HepG2 (cell line): ENCODE measurements around the gene SIRT1. TPM values are rescaled to one million over a fixed set of nuclear protein-coding genes. Genes with fewer than 3 reads are reported as not detected.

Experiments
- AGO1 ChIP-seq: fragments of 200-400 bp; formaldehyde crosslinking; IDR thresholded peaks from 2 replicates; pipeline ENCODE4 v1.6.1; 2017; ENCODE audit warnings: mild to moderate bottlenecking, low read depth, low read length, moderate library complexity; ENCODE audit not compliant: poor library complexity, severe bottlenecking
- CAMTA2 ChIP-seq: sonication (generic); formaldehyde crosslinking; IDR thresholded peaks from 2 replicates; pipeline ENCODE4 v1.4.0; 2020; ENCODE audit warnings: mild to moderate bottlenecking, missing genetic modification reagents, borderline replicate concordance
- CSRNP1 ChIP-seq: sonication (generic); formaldehyde crosslinking; IDR thresholded peaks from 2 replicates; pipeline ENCODE4 v1.8.1; 2023; ENCODE audit warnings: mild to moderate bottlenecking, missing genetic modification reagents
- DMAP1 ChIP-seq: IDR thresholded peaks from 2 replicates; pipeline ENCODE4 v1.6.1; 2016
- HOXD1 ChIP-seq: sonication (generic); formaldehyde crosslinking; IDR thresholded peaks from 2 replicates; pipeline ENCODE4 v1.5.0; 2020; ENCODE audit warnings: missing genetic modification reagents
- IKZF1 ChIP-seq: fragments of 450-650 bp; IDR thresholded peaks from 2 replicates; pipeline ENCODE4 v1.7.1; 2016
- PHB2 ChIP-seq: fragments of 450-650 bp; IDR thresholded peaks from 2 replicates; pipeline ENCODE4 v1.6.1; 2018; ENCODE audit not compliant: partially characterized antibody
- RBM22 ChIP-seq: fragments of 200-400 bp; formaldehyde crosslinking; optimal IDR thresholded peaks from 2 replicates; pipeline ENCODE3; 2017; ENCODE audit warnings: mild to moderate bottlenecking, low read length, moderate library complexity
- SALL2 ChIP-seq: sonication (generic); formaldehyde crosslinking; IDR thresholded peaks from 2 replicates; pipeline ENCODE4 v1.8.1; 2023; ENCODE audit warnings: mild to moderate bottlenecking, missing genetic modification reagents, inconsistent platforms
- U2AF1 ChIP-seq: fragments of 200-400 bp; formaldehyde crosslinking; optimal IDR thresholded peaks from 2 replicates; pipeline ENCODE3; 2017; ENCODE audit warnings: mild to moderate bottlenecking, low read depth, low read length
- ZBTB10 ChIP-seq: sonication (generic); formaldehyde crosslinking; IDR thresholded peaks from 2 replicates; pipeline ENCODE4 v1.4.0; 2020; ENCODE audit warnings: missing genetic modification reagents, borderline replicate concordance
- ZNF101 ChIP-seq: sonication (generic); formaldehyde crosslinking; IDR thresholded peaks from 2 replicates; pipeline ENCODE4 v1.4.0; 2020; ENCODE audit warnings: mild to moderate bottlenecking, low read depth, missing genetic modification reagents, borderline replicate concordance
- ZNF121 ChIP-seq: sonication (generic); formaldehyde crosslinking; IDR thresholded peaks from 2 replicates; pipeline ENCODE4 v1.5.0; 2020; ENCODE audit warnings: mild to moderate bottlenecking, missing genetic modification reagents
- ZNF234 ChIP-seq: sonication (generic); formaldehyde crosslinking; conservative IDR thresholded peaks from 2 replicates; pipeline ENCODE4 v1.5.1; 2020; ENCODE audit warnings: mild to moderate bottlenecking, missing genetic modification reagents
- ZNF260 ChIP-seq: sonication (generic); formaldehyde crosslinking; IDR thresholded peaks from 2 replicates; pipeline ENCODE4 v1.4.0; 2020; ENCODE audit warnings: missing genetic modification reagents, low read depth, mild to moderate bottlenecking, borderline replicate concordance
- ZNF275 ChIP-seq: sonication (generic); formaldehyde crosslinking; IDR thresholded peaks from 2 replicates; pipeline ENCODE4 v1.8.0; 2022; ENCODE audit warnings: missing genetic modification reagents, mild to moderate bottlenecking, inconsistent platforms, borderline replicate concordance
- ZNF292 ChIP-seq: sonication (generic); formaldehyde crosslinking; IDR thresholded peaks from 2 replicates; pipeline ENCODE4 v1.8.1; 2022; ENCODE audit warnings: mild to moderate bottlenecking, low read depth, missing genetic modification reagents, borderline replicate concordance
- ZNF557 ChIP-seq: sonication (generic); formaldehyde crosslinking; IDR thresholded peaks from 2 replicates; pipeline ENCODE4 v1.4.0; 2020; ENCODE audit warnings: missing genetic modification reagents
- ZNF616 ChIP-seq: sonication (generic); formaldehyde crosslinking; IDR thresholded peaks from 2 replicates; pipeline ENCODE4 v1.5.0; 2020; ENCODE audit warnings: low read depth, mild to moderate bottlenecking, missing genetic modification reagents
- ZNF7 ChIP-seq: IDR thresholded peaks from 2 replicates; pipeline ENCODE4 v1.6.1; 2016; ENCODE audit warnings: missing biosample characterization, missing genetic modification reagents
- ZNF790 ChIP-seq: sonication (generic); formaldehyde crosslinking; IDR thresholded peaks from 2 replicates; pipeline ENCODE4 v1.8.0; 2022; ENCODE audit warnings: missing genetic modification reagents, mild to moderate bottlenecking, borderline replicate concordance
- polyA plus RNA-seq, 8 experiments: library from polyadenylated mRNA; depleted of rRNA in 3 of 8; stranded (reverse) in 7 of 8; unstranded in 1 of 8; fragments of >200 nt; fragmentation: Illumina TruSeq in 4 of 8; extraction: Trizol in 4 of 8; gene quantifications; 2 replicates each; pipeline versions ENCODE4 v1.2.1 to v1.2.3, GENCODE V29; 2011 to 2016; ENCODE audit warnings: low read depth in 4 of 8, missing spikeins in 1 of 8, mixed read lengths in 1 of 8; ENCODE audit not compliant: insufficient read depth in 1 of 8
- total RNA-seq, 5 experiments: library from RNA; depleted of rRNA; stranded (reverse); fragments of >200 nt; fragmentation: Illumina TruSeq; extraction: Trizol; gene quantifications; 2 replicates each; pipeline ENCODE4 v1.2.3, GENCODE V29; 2016; ENCODE audit warnings: low read depth in 1 of 5
- TF ChIP-seq, protein P1 (sequence below): IDR thresholded peaks from 2 replicates; pipeline ENCODE4 v1.6.1; 2016; ENCODE audit warnings: low read depth, borderline replicate concordance
- TF ChIP-seq, protein P2 (sequence below): sonication (generic); formaldehyde crosslinking; IDR thresholded peaks from 2 replicates; pipeline ENCODE4 v1.4.0; 2020; ENCODE audit warnings: missing genetic modification reagents

The SIRT1 gene
- total and polyA plus RNA-seq, 2 of the 13 experiments (the other 11 are each of a cell fraction or from before 2014, with no cell fraction given): 9.4 to 10.2 TPM

- TF ChIP-seq ZNF101 (CRISPR knock-in tag): no peak
- TF ChIP-seq ZNF616: no peak
- TF ChIP-seq U2AF1: no peak
- TF ChIP-seq ZNF234 (CRISPR knock-in tag): no peak
- peak; percentile 68; the same call in 1 of the 2 replicates for TF ChIP-seq CAMTA2
- TF ChIP-seq ZNF121 (CRISPR knock-in tag): 0 out of 2 replicates have a peak, but pooled peaks have one; percentile 16
- peak; percentile 91; the same call in 1 of the 2 replicates for TF ChIP-seq ZNF275
- TF ChIP-seq, protein P1, sequence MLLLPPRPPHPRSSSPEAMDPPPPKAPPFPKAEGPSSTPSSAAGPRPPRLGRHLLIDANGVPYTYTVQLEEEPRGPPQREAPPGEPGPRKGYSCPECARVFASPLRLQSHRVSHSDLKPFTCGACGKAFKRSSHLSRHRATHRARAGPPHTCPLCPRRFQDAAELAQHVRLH (CRISPR knock-in tag): peak; percentile 84; the same call in 1 of the 2 replicates
- peak; percentile 89 for TF ChIP-seq CSRNP1 (CRISPR knock-in tag)
- no peak for TF ChIP-seq HOXD1
- no peak for TF ChIP-seq IKZF1
- TF ChIP-seq, protein P2, sequence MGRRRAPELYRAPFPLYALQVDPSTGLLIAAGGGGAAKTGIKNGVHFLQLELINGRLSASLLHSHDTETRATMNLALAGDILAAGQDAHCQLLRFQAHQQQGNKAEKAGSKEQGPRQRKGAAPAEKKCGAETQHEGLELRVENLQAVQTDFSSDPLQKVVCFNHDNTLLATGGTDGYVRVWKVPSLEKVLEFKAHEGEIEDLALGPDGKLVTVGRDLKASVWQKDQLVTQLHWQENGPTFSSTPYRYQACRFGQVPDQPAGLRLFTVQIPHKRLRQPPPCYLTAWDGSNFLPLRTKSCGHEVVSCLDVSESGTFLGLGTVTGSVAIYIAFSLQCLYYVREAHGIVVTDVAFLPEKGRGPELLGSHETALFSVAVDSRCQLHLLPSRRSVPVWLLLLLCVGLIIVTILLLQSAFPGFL (CRISPR knock-in tag): no peak
- TF ChIP-seq ZNF292 (CRISPR knock-in tag): peak; percentile 43; the same call in 1 of the 2 replicates
- 0 out of 2 replicates have a peak, but pooled peaks have one; percentile 46 for TF ChIP-seq SALL2 (CRISPR knock-in tag)
- TF ChIP-seq RBM22: no peak
- TF ChIP-seq ZNF7 (CRISPR knock-in tag): no peak
- TF ChIP-seq ZNF557: peak; percentile 19
- TF ChIP-seq AGO1: no peak
- TF ChIP-seq DMAP1 (CRISPR knock-in tag): peak; percentile 85
- no peak for TF ChIP-seq ZNF260
- peak; percentile 70; the same call in 1 of the 2 replicates for TF ChIP-seq ZNF790 (CRISPR knock-in tag)
- TF ChIP-seq ZBTB10 (CRISPR knock-in tag): no peak
- TF ChIP-seq PHB2: no peak
Observed at GRCh38 chr10:67884313-67884841, at the start of gene SIRT1 (continued).
